NCI-H1436 treated with DMSO at 0.1 percent for 48 hours (cell line): ENCODE measurements around the gene STX18.

ENCODE experiments used
- DNase-seq: peaks from one replicate; lab custom pipeline; 2025; lab: John Stamatoyannopoulos, UW

Gene STX18

GRCh38 chr4:4377732-4378460 lies 164.0 kb downstream of the STX18 start:
- DNase-seq = no peak

- no peak for DNase-seq
Measured at GRCh38 chr4:4377191-4377590, 164.7 kb downstream of the STX18 start.

- no peak for DNase-seq
Measured at GRCh38 chr4:4376074-4376473, 165.8 kb downstream of the STX18 start.

- no peak for DNase-seq
Measured at GRCh38 chr4:4374388-4375098, 167.3 kb downstream of the STX18 start.
